Epithelial cell of proximal tubule (primary cell): ENCODE data around the gene ARPP21. TPM values are rescaled to one million over a fixed set of nuclear protein-coding genes. Genes with fewer than 3 reads are reported as not detected.

Experiments used
- DNase-seq: peaks from one replicate; pipeline ENCODE4 v3.0.0-alpha.2; 2011; ENCODE audit warnings: low read depth
- H3K4me3 ChIP-seq: 2 replicates; pipeline ENCODE4 v1.5.1; 2011; ENCODE audit warnings: low read depth, mild to moderate bottlenecking, low read length
- CTCF ChIP-seq: conservative IDR thresholded peaks from 2 replicates; pipeline ENCODE4 v1.5.1; 2012; ENCODE audit warnings: low read depth, mild to moderate bottlenecking, low read length
- total RNA-seq: library from RNA; depleted of rRNA; stranded (reverse); fragments of >200 nt; gene quantifications from 2 replicates; pipeline ENCODE4 v1.2.3, GENCODE V29; 2015

Gene ARPP21
- total RNA-seq, 1 donor from 2014 or later, result not detected

DNA sequence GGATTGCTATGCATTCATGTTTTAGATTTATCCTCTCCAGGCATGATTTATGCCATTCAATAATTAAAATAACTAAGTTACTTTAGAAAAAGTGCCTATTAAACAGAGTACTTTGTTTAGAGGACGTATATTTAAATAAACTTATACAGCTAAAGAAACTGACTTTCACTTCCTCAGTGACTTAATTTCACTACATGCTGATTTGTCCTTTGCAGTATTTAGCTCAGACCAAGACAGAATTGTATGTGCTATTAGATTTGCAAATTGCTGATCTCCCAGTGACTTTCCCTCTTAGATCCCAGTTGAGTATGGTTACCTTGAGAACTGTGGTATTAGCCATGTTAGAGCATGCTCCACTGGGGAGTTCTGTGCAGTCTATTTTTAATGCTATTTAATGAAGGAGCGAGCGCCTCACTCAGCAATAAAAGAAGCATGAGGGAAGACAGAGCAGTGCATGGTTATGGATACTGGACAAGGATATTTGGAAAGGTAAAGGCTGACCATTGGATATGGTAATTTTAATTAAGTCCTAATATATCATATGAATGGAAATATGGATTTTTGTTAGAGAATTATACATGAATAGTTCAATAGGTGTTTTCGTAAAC lies 2.7 kb downstream of the ARPP21 start:
- no peak overlapping the region for H3K4me3 ChIP-seq
- DNase-seq, result no peak
- TF ChIP-seq CTCF, result no peak

- no peak for DNase-seq
- no peak overlapping the region for H3K4me3 ChIP-seq
- no peak for TF ChIP-seq CTCF
Measured at GRCh38 chr3:35643495-35643894, 4.2 kb downstream of the ARPP21 start.

DNA sequence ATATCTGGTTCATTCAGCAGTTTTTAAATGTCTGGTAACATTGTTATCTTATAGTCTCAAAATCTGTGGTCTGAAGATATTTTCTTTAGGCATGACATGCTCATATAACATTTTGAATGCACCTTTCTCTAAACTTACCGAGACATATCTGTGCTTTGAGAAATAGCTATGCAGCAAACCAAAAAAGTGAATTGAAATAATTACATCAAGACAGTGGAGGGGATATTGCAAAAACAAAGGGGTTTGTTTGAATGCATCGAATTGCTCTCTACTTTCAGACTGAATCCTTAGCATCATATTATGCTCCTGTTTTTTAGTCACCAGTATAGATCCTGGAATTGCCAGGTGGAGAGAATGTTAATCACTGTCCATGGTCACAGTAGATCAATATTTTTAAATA lies 5.1 kb downstream of the ARPP21 start:
- no peak for DNase-seq
- no peak for TF ChIP-seq CTCF
- H3K4me3 ChIP-seq, result no peak overlapping the region

GRCh38 chr3:35645189-35645588 lies 5.9 kb downstream of the ARPP21 start:
- H3K4me3 ChIP-seq, result no peak overlapping the region
- TF ChIP-seq CTCF, result no peak
- no peak for DNase-seq

DNA sequence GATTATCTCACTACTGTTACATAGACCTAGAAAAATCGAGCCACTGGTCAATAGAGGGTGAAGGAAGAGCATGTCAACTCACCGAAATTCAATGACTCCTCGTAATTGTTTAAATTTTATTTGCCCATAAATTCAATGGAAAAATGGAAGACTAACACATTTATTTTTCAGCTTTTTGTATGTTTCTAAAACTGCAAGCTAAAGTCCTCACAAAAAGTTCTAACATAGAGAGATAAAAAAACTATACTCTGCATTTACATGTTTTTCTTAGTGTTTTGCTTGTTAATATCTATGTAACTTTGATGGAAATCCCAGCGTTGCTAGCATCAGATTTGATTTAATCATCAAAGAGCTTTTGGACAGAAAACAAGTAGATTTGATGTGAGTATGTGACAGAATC lies 6.8 kb downstream of the ARPP21 start:
- H3K4me3 ChIP-seq, result no peak overlapping the region
- no peak for TF ChIP-seq CTCF
- no peak for DNase-seq

GRCh38 chr3:35647461-35647860 lies 8.1 kb downstream of the ARPP21 start:
- DNase-seq, result no peak
- no peak for TF ChIP-seq CTCF
- no peak overlapping the region for H3K4me3 ChIP-seq

- H3K4me3 ChIP-seq, result no peak overlapping the region
- DNase-seq, result no peak
- TF ChIP-seq CTCF, result no peak
Measured at GRCh38 chr3:35648347-35648746, 9.0 kb downstream of the ARPP21 start.
